Measurements from ENCODE around the gene HOXC6.
A peak's percentile ranks its signal among the peaks of the same experiment; 100 is the strongest.

DNA sequence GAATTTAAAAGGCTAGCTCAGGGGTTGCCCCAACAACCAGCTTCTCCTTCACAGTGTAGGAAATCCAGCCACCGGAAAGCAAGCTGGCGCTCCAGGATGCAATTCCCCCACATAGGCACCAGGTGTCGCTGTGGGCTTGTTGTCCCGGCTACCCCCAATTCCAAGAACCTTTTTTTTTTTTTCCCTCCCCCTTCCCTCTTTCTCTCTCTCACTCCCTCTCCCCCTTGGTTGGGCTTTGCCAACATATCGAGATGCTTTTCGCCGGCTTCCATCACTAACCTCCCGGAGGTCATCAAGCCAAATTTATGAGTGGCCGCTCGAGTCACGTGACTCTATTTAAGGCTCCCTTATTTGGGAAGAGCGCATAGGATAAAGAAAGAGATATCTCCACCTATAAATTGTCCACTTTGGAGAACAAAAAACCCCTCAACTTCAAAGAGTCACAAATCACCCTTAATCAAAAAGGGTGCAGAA, 4.4 kb downstream of the HOXC6 start, which contains the start of gene HOXC5:
- TF ChIP-seq CTCF (IDR thresholded peaks at IDR 0.05) (peak; percentile 57 to 76 (median 72)), POLR2A (IDR thresholded peaks at IDR 0.05) (no peak)

Measured in heart left ventricle (tissue), 13 donors.